ENCODE results near the gene IQCH. TPM values are rescaled to one million over a fixed set of nuclear protein-coding genes. Genes with fewer than 3 reads are reported as not detected.

The IQCH gene
- polyA plus RNA-seq, 3 donors = 0.35 to 0.90 (median 0.45) TPM

DNA sequence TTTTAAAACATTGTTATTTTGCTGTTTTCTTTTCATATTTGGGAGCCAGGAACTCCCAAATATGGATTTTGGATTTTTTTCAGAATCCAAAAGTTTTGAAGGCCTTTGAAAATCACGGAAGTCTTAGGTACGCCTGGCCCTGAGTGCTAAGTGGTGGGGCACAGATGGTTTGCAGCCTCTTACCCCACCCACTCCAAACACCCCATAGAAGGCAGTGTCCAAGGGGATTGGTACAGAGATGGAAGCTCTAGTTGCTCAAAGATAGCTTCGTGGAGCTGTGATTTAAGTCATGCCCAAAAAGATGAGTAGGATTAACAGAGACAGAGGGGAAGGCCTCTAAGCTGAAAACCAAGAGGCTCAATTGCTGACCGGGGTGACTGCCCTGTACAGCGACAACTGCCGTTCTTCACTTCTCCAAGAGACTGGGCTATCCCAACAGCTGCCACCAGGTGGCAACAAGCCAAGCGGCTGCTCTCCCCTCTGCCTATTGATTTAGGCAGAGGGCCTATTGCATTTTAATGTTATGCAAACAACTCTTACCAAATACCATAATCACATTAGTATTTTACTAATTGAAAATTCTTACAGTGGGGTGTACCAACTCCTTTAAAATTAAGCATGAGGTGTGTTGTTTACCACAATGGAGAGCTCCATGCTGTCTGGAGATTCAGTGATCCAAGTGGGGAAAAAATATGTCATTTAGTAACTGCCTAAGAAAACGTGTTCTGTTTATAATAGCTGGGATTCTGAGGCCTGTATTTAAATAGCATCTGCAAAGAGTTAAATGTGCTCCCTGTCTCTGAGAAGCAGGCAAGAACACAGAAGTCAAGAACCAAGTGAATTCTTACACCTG lies 202.3 kb downstream of the IQCH start:
- H3K27ac ChIP-seq (ENCODE audit: low read depth, low read length) = no peak overlapping the region
- 21 to 29% (median 27%) methylated on average over 8 of the region's 8 CpGs for WGBS, 3 donors

GRCh38 chr15:67458331-67459029 lies 203.9 kb downstream of the IQCH start:
- H3K27ac ChIP-seq (ENCODE audit: low read depth, low read length) = no peak overlapping the region
- WGBS, 3 donors = 85 to 88% (median 87%) methylated on average over 5 of the region's 5 CpGs

DNA sequence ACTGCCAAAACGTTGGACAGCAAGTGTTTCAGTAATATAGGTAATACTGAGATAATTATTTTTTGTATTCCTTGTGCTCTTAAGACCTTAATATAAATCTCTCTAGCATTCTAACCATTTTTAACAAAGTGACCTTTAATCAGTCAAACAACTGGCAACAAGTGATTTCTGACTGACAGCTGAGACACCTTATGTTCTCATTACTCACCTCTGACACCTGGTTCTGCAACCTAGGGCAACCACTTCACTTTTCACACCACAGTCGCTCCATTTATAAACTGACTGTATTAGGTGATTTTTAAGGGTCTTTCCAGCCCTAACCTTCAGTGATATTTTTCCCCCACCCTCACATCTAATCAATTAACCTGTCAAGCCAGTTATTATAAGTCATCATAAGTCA lies 205.9 kb downstream of the IQCH start:
- no peak overlapping the region for H3K27ac ChIP-seq (ENCODE audit: low read depth, low read length)
- WGBS, 3 donors = 75 to 82% (median 77%) methylated on average over 2 of the region's 2 CpGs

- no peak overlapping the region for H3K27ac ChIP-seq (ENCODE audit: low read depth, low read length)
- 95 to 97% (median 97%) methylated on average over 6 of the region's 6 CpGs for WGBS, 3 donors
Observed at GRCh38 chr15:67461735-67462134, 207.1 kb downstream of the IQCH start.

GRCh38 chr15:67462875-67463274 lies 208.3 kb downstream of the IQCH start:
- 86 to 96% (median 95%) methylated on average over 3 of the region's 3 CpGs for WGBS, 3 donors
- no peak overlapping the region for H3K27ac ChIP-seq (ENCODE audit: low read depth, low read length)

GRCh38 chr15:67463488-67463887 lies 208.9 kb downstream of the IQCH start:
- H3K27ac ChIP-seq (ENCODE audit: low read depth, low read length) = no peak overlapping the region

GRCh38 chr15:67465196-67465952 lies 210.8 kb downstream of the IQCH start:
- WGBS, 3 donors = 90 to 94% (median 91%) methylated on average over 12 of the region's 12 CpGs
- H3K27ac ChIP-seq (ENCODE audit: low read depth, low read length) = no peak overlapping the region

GRCh38 chr15:67468416-67468815 lies 213.8 kb downstream of the IQCH start:
- 81 to 95% (median 93%) methylated on average over 3 of the region's 3 CpGs for WGBS, 3 donors
- H3K27ac ChIP-seq (ENCODE audit: low read depth, low read length) = no peak overlapping the region

GRCh38 chr15:67469680-67470079 lies 215.1 kb downstream of the IQCH start:
- no peak overlapping the region for H3K27ac ChIP-seq (ENCODE audit: low read depth, low read length)
- WGBS, 3 donors = 68 to 88% (median 83%) methylated on average over 3 of the region's 3 CpGs

DNA sequence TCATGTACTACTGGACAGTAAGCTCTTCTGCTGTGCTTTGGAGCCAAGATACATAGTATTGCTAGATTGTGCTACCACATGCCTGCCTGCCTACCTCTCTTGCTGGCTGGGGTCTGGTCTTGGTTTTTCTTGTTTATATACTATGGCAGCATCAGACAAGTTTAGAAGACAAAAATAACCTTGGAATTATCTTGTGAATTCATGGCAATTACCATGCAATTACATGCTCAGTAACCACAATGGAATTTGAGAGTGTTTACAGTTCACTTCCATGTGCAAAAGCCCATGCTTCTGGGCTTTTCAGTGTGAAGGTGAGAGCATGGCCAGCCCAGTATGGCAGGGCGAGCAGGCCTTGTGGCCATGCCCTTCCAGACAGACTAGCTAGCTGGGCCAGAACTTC lies 218.4 kb downstream of the IQCH start:
- H3K27ac ChIP-seq (ENCODE audit: low read depth, low read length) = no peak overlapping the region
- WGBS, 3 donors = 97 to 100% (median 100%) methylated on average over 1 of the region's 1 CpG

DNA sequence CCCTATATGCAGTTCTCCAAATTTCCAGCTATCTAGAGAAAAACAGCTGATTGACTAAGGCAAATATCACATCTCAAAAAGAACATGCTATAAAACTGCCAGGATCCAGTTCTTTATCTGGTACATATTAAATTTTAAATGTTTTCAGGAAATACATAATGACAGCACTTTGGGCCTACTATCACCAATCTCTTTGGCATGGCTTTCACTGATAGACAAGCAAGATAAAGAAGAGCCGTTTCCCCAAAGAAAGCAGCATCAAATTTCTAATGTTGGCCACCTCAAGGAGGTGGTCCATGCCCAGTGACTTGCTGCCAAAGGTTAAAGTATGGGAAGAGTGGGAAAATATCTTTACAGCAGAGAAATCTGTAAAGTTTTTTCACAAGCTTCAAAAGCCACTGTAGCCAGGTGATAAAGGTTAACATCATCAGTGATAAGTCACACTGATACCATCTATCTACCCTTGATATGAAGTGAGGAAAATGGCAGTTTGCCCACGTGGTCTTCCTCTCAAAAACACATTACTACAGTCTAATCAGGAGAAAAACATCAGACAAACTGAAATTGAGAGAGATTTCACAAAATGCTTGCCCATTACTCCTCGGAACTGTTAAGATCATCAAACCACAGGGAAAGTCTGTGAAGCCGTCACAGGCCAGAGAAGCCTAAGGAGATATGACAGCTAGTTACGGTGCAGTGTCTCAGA lies 220.0 kb downstream of the IQCH start:
- no peak overlapping the region for H3K27ac ChIP-seq (ENCODE audit: low read depth, low read length)
- 85 to 88% (median 88%) methylated on average over 5 of the region's 5 CpGs for WGBS, 3 donors

DNA sequence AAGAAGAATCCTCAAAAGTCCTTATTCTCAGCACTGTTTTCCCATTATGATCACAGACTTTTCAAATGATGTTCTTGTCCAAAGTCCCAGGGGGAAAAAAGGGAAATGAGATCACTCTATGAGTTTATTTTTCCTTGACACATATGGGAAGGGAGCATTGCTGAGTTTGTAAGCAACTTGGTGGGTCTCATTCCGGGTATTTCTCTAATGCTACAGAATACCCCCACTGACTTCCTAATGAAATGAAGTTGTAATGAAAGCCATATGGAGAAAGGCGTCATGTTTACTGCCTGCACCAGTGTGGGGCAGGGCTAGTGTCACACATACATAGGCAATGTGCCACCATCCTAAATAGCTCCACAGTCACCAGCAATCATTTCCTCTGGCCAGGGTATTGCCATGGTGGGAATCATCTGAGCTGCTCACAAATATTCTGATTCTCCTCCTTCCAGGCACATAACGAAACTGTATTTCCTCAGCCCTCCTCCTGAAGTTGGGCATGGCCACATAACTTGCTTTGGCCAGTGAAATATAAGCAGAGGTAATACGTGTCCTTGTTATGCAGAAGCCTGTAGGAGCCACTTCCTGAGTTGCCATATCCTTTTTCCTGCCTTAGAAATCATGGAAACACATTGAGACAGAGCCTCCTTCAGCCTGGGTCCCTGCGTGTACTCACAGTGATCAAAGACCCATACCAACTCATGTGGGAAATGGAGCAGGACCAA lies 225.4 kb downstream of the IQCH start:
- H3K27ac ChIP-seq (ENCODE audit: low read depth, low read length) = no peak overlapping the region
- WGBS, 3 donors = 64 to 78% (median 67%) methylated on average over 5 of the region's 5 CpGs

DNA sequence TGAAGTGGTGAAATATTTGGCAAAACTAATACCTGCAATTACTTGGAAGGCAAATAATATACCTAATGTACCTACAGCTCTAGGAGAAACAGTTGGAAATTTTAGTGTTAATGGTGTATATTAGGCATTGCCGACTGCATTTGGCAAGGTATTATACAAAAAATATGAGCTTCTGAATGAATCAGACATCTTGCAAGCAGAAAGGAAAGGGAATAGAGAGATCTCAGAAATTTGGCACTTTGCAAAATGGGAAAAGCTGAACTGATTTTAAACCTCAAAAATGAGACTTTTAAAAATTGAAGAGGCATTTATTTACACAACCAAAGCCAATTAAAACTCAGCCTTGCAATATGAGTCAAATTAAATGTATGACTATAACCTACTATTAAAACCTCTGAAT lies 226.2 kb downstream of the IQCH start:
- WGBS, 3 donors = 66 to 76% (median 75%) methylated on average over 1 of the region's 1 CpG
- no peak overlapping the region for H3K27ac ChIP-seq (ENCODE audit: low read depth, low read length)

- no peak overlapping the region for H3K27ac ChIP-seq (ENCODE audit: low read depth, low read length)
- 92 to 100% (median 98%) methylated on average over 2 of the region's 2 CpGs for whole genome bisulfite sequencing, 3 donors
Observed at GRCh38 chr15:67481680-67482079, 227.1 kb downstream of the IQCH start.

GRCh38 chr15:67495585-67495984 lies 241.0 kb downstream of the IQCH start:
- WGBS, 3 donors = 90 to 100% (median 95%) methylated on average over 1 of the region's 1 CpG
- no peak overlapping the region for H3K27ac ChIP-seq (ENCODE audit: low read depth, low read length)

DNA sequence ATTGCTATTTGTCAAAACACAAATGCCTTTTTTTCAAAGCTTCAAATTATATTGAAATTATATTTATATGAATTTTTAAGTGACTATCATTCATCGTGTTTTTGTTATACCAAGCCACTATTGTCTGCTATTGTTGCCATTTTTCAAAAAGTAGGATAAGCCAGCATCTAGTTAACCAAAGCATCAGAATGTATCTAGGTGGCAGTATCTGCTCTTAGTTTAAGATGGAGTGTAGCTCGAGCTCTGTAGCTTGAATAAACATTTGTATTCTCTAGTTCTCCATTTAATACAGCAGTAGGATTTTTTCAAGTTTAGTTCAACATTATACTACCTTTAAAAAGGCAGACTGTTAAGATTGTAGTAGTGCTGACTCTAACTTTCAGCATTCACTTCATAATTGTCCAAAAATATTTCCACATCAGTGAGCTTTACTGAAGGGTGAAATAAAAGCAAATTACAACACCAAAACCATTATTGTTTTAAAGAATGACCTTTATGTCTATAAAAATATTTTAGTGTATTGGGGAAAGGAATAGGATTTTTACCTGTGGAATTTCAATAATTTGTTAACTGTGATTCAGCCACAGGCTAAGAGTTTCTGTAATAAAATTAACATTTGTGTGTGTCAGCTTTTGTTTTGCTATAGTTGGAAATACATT lies 246.7 kb downstream of the IQCH start:
- no peak overlapping the region for H3K27ac ChIP-seq (ENCODE audit: low read depth, low read length)
- 16 to 32% (median 30%) methylated on average over 2 of the region's 2 CpGs for WGBS, 3 donors

DNA sequence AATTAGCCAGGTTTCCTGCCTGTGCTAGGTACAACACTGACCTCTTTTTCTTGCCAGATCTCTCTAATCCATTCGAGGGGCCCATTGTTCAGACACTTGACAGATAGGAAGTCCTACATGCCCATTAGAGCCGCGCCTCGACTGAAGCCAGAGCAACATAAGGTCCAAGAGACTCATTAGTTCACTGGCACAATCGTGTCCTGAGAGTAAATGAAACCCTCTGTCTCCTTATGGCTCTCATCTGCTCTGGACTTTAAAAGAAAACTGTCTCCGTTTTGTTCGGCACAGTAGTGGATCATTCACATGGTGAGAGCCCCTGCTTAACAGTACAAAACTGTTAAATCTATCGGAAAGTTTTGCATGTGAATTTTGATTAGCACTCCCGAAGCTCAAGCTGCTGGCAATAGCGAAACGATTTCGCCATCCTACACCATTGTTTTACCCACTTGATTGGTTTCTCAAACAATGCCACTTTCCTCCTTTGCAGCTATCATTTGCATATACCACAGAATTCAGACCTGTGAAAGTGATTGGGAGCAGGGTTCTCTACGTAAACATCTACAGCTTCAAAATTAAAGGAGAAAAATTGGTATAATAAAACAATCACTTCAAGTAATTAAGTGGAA lies 247.4 kb downstream of the IQCH start:
- no peak overlapping the region for H3K27ac ChIP-seq (ENCODE audit: low read depth, low read length)
- 54 to 62% (median 56%) methylated on average over 13 of the region's 13 CpGs for WGBS, 3 donors

Data from adipose tissue (tissue), 3 donors.